HG02798 (cell line): ENCODE results near the gene RANBP1.
A peak's percentile ranks its signal among the peaks of the same experiment; 100 is the strongest.
"Not testable (repeated sequence)": the region's sequence is repeated elsewhere in the genome, so short reads cannot be mapped to it uniquely, and the experiment has no call there.

Experiments
- ATAC-seq: cut with Tn5 transposase; IDR thresholded peaks from one replicate; pipeline ENCODE4 v1.9.1; 2021; ENCODE audit warnings: mild to moderate bottlenecking; ENCODE audit not compliant: unreplicated experiment, poor library complexity

The RANBP1 gene

GRCh38 chr22:20115691-20116375 lies at the start of gene RANBP1:
Gene RANBP1 (plus strand): TSS chr22:20116104. CDS start chr22:20116185, 81 bp downstream.
- ATAC-seq: no peak

GRCh38 chr22:20066617-20067383 lies 49.1 kb upstream of the RANBP1 start:
- no peak for ATAC-seq

GRCh38 chr22:20067384-20067682 lies 48.6 kb upstream of the RANBP1 start:
- ATAC-seq: not testable (repeated sequence)

GRCh38 chr22:20068640-20069039 lies 47.3 kb upstream of the RANBP1 start:
- no peak for ATAC-seq

- no peak for ATAC-seq
These were observed 46.4 kb upstream of the RANBP1 start for GRCh38 chr22:20069331-20070042.

- no peak for ATAC-seq
These were observed 44.4 kb upstream of the RANBP1 start for GRCh38 chr22:20071524-20071972.

GRCh38 chr22:20076627-20077172 lies 39.2 kb upstream of the RANBP1 start:
- no peak for ATAC-seq

- ATAC-seq: peak; percentile 92
These were observed 36.0 kb upstream of the RANBP1 start, which contains the start of gene DGCR8 for GRCh38 chr22:20079745-20080444. Gene DGCR8 (plus strand): TSS chr22:20080241. CDS start chr22:20085964, 5,723 bp downstream.

- peak; percentile 70 for ATAC-seq
These were observed 35.5 kb upstream of the RANBP1 start for GRCh38 chr22:20080445-20080775.

- no peak for ATAC-seq
These were observed 34.9 kb upstream of the RANBP1 start for GRCh38 chr22:20080776-20081654.

- no peak for ATAC-seq
These were observed 32.6 kb upstream of the RANBP1 start for GRCh38 chr22:20083157-20083890.

GRCh38 chr22:20083891-20084546 lies 31.9 kb upstream of the RANBP1 start:
- ATAC-seq: no peak

- no peak for ATAC-seq
These were observed 31.1 kb upstream of the RANBP1 start for GRCh38 chr22:20084547-20085413.

- no peak for ATAC-seq
These were observed 30.3 kb upstream of the RANBP1 start for GRCh38 chr22:20085651-20086050.

GRCh38 chr22:20086101-20086599 lies 29.8 kb upstream of the RANBP1 start:
- no peak for ATAC-seq

- ATAC-seq: no peak
These were observed 29.1 kb upstream of the RANBP1 start for GRCh38 chr22:20086763-20087162.
